Loucy (cell line): ENCODE data around the gene SCN9A.

Source experiments
- H2AFZ ChIP-seq: fragments of 200-600 bp; sonication (generic); 2 replicates; pipeline ENCODE4 v1.6.0; 2016; ENCODE audit warnings: antibody characterized with exemption, mild to moderate bottlenecking, low read length, moderate library complexity
- H3F3A ChIP-seq: fragments of 200-600 bp; 2 replicates; pipeline ENCODE4 v1.6.0; 2016; ENCODE audit warnings: antibody characterized with exemption, low read depth, mild to moderate bottlenecking
- H3K27me3 ChIP-seq: fragments of 200-600 bp; sonication (generic); 2 replicates; pipeline ENCODE4 v1.6.1; 2014; ENCODE audit warnings: low read length, mild to moderate bottlenecking; ENCODE audit not compliant: insufficient read depth, poor library complexity, severe bottlenecking
- H3K36me3 ChIP-seq: fragments of 200-600 bp; sonication (generic); 2 replicates; pipeline ENCODE4 v1.6.1; 2016; ENCODE audit warnings: low read length; ENCODE audit not compliant: insufficient read depth
- H3K4me1 ChIP-seq: fragments of 200-600 bp; sonication (generic); 2 replicates; pipeline ENCODE4 v1.5.1; 2014; ENCODE audit warnings: low read length, mild to moderate bottlenecking; ENCODE audit not compliant: insufficient read depth, poor library complexity, severe bottlenecking
- H3K4me2 ChIP-seq: fragments of 200-600 bp; sonication (generic); 2 replicates; pipeline ENCODE4 v1.6.0; 2014; ENCODE audit warnings: antibody characterized with exemption, low read length, low read depth, mild to moderate bottlenecking; ENCODE audit not compliant: poor library complexity, severe bottlenecking
- H3K4me3 ChIP-seq: fragments of 200-600 bp; sonication (generic); 2 replicates; pipeline ENCODE4 v1.5.1; 2014; ENCODE audit warnings: low read length, mild to moderate bottlenecking, mixed read lengths; ENCODE audit not compliant: poor library complexity, severe bottlenecking
- H3K79me2 ChIP-seq: fragments of 200-600 bp; sonication (generic); 2 replicates; pipeline ENCODE4 v1.6.1; 2014; ENCODE audit warnings: low read length; ENCODE audit not compliant: insufficient read depth
- H3K9ac ChIP-seq: fragments of 200-600 bp; sonication (generic); 2 replicates; pipeline ENCODE4 v1.6.0; 2014; ENCODE audit warnings: mild to moderate bottlenecking, low read depth, low read length, moderate library complexity; ENCODE audit not compliant: poor library complexity, severe bottlenecking
- H3K9me2 ChIP-seq: fragments of 200-600 bp; sonication (generic); replicated peaks from 2 replicates; pipeline ENCODE4 v1.6.1; 2016; ENCODE audit warnings: low read depth, low read length, mixed read lengths
- H3K9me3 ChIP-seq: fragments of 200-600 bp; sonication (generic); 2 replicates; pipeline ENCODE4 v1.6.1; 2014; ENCODE audit warnings: mild to moderate bottlenecking, antibody characterized with exemption, low read length, low read depth; ENCODE audit not compliant: insufficient read depth
- H4K20me1 ChIP-seq: fragments of 200-600 bp; sonication (generic); 2 replicates; pipeline ENCODE4 v1.6.0; 2014; ENCODE audit warnings: antibody characterized with exemption, low read length, mild to moderate bottlenecking; ENCODE audit not compliant: insufficient read depth, poor library complexity, severe bottlenecking
- CTCF ChIP-seq: fragments of 200-600 bp; sonication (generic); conservative IDR thresholded peaks from 2 replicates; pipeline ENCODE4 v1.5.1; 2014; ENCODE audit warnings: mild to moderate bottlenecking, antibody characterized with exemption, low read length
- EZH2phosphoT487 ChIP-seq: fragments of 200-600 bp; IDR thresholded peaks from 2 replicates; pipeline ENCODE4 v1.6.1; 2018; ENCODE audit warnings: antibody characterized with exemption, mild to moderate bottlenecking, moderate library complexity, borderline replicate concordance

The SCN9A gene

GRCh38 chr2:166394245-166394644, 18.5 kb upstream of the SCN9A start:
- no peak for TF ChIP-seq EZH2phosphoT487
- no peak for TF ChIP-seq CTCF
- H3F3A ChIP-seq = no peaks in the 10 kb centered on the region
- no peaks in the 10 kb centered on the region for H3K4me1 ChIP-seq
- no peaks in the 10 kb centered on the region for H3K9me2 ChIP-seq
- H2AFZ ChIP-seq = no peak overlapping the region
- H3K27me3 ChIP-seq = no peaks in the 10 kb centered on the region
- no peaks in the 10 kb centered on the region for H3K36me3 ChIP-seq
- H3K9me3 ChIP-seq = no peaks in the 10 kb centered on the region
- no peaks in the 10 kb centered on the region for H3K79me2 ChIP-seq
- H4K20me1 ChIP-seq = no peaks in the 10 kb centered on the region
- H3K4me3 ChIP-seq = no peak overlapping the region
- H3K9ac ChIP-seq = no peak overlapping the region
- no peak overlapping the region for H3K4me2 ChIP-seq

DNA sequence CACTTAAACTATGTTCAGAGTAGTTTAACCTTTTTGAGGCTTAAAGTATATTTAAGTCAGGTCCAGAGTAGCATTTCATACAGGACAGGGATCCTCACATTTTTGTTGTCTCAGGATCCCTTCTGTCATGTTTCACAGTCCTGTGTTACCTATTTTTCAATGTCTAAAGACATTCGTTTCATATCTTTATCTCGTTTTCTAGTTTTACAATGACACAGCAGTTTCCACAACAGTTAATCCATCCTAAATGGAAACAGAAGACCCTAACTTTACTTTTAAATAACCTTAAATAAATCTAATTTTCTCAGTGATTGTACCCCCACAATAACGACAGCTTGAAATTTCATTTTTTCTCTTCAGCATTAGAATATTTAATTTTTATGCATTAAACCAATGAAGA, 17.3 kb upstream of the SCN9A start:
- no peak overlapping the region for H3K4me2 ChIP-seq
- TF ChIP-seq CTCF (no peak), EZH2phosphoT487 (no peak)
- H3K4me3 ChIP-seq = no peak overlapping the region
- no peaks in the 10 kb centered on the region for H3K4me1 ChIP-seq
- no peaks in the 10 kb centered on the region for H3K9me2 ChIP-seq
- H2AFZ ChIP-seq = no peak overlapping the region
- H3K9ac ChIP-seq = no peak overlapping the region
- no peaks in the 10 kb centered on the region for H3K79me2 ChIP-seq
- H3K36me3 ChIP-seq = no peaks in the 10 kb centered on the region
- no peaks in the 10 kb centered on the region for H3K9me3 ChIP-seq
- H3K27me3 ChIP-seq = no peaks in the 10 kb centered on the region
- H4K20me1 ChIP-seq = no peaks in the 10 kb centered on the region
- no peaks in the 10 kb centered on the region for H3F3A ChIP-seq

GRCh38 chr2:166388481-166389070, 12.8 kb upstream of the SCN9A start:
- no peaks in the 10 kb centered on the region for H4K20me1 ChIP-seq
- H3K4me3 ChIP-seq = no peak overlapping the region
- no peaks in the 10 kb centered on the region for H3K9me2 ChIP-seq
- TF ChIP-seq EZH2phosphoT487 (no peak), CTCF (no peak)
- H3F3A ChIP-seq = no peaks in the 10 kb centered on the region
- no peak overlapping the region for H3K4me2 ChIP-seq
- no peak overlapping the region for H2AFZ ChIP-seq
- H3K9ac ChIP-seq = no peak overlapping the region
- no peaks in the 10 kb centered on the region for H3K9me3 ChIP-seq
- H3K79me2 ChIP-seq = no peaks in the 10 kb centered on the region
- H3K4me1 ChIP-seq = no peaks in the 10 kb centered on the region
- H3K36me3 ChIP-seq = no peaks in the 10 kb centered on the region
- no peaks in the 10 kb centered on the region for H3K27me3 ChIP-seq
